HG03045 (cell line): ENCODE measurements around the gene NEDD4L.

ENCODE experiments used
- ATAC-seq: cut with Tn5 transposase; IDR thresholded peaks from one replicate; pipeline ENCODE4 v1.9.1; 2021; ENCODE audit warnings: mild to moderate bottlenecking, moderate library complexity; ENCODE audit not compliant: unreplicated experiment

Gene NEDD4L

GRCh38 chr18:58114766-58115165 lies 70.7 kb downstream of the NEDD4L start:
- no peak for ATAC-seq

GRCh38 chr18:58116818-58117217 lies 72.8 kb downstream of the NEDD4L start:
- no peak for ATAC-seq

GRCh38 chr18:58117786-58118403 lies 73.9 kb downstream of the NEDD4L start:
- no peak for ATAC-seq

GRCh38 chr18:58118536-58118935 lies 74.5 kb downstream of the NEDD4L start:
- ATAC-seq, result no peak

- ATAC-seq, result no peak
Observed at GRCh38 chr18:58119819-58120218, 75.8 kb downstream of the NEDD4L start.

GRCh38 chr18:58124475-58124874 lies 80.4 kb downstream of the NEDD4L start:
- ATAC-seq, result no peak

GRCh38 chr18:58125183-58125582 lies 81.2 kb downstream of the NEDD4L start:
- no peak for ATAC-seq

GRCh38 chr18:58125756-58126155 lies 81.7 kb downstream of the NEDD4L start:
- no peak for ATAC-seq

- ATAC-seq, result no peak
Observed at GRCh38 chr18:58128381-58129374, 84.7 kb downstream of the NEDD4L start.

- ATAC-seq, result no peak
Observed at GRCh38 chr18:58132595-58133261, 88.7 kb downstream of the NEDD4L start.

- ATAC-seq, result no peak
Observed at GRCh38 chr18:58135183-58135641, 91.2 kb downstream of the NEDD4L start.

- peak; percentile 77 for ATAC-seq
Observed at GRCh38 chr18:58135701-58136331, 91.8 kb downstream of the NEDD4L start.

- ATAC-seq, result no peak
Observed at GRCh38 chr18:58136879-58137278, 92.9 kb downstream of the NEDD4L start.

GRCh38 chr18:58139459-58140386 lies 95.7 kb downstream of the NEDD4L start:
- ATAC-seq, result no peak

- ATAC-seq, result no peak
Observed at GRCh38 chr18:58140387-58141325, 96.6 kb downstream of the NEDD4L start.

GRCh38 chr18:58143386-58143785 lies 99.4 kb downstream of the NEDD4L start:
- no peak for ATAC-seq

GRCh38 chr18:58144106-58144505 lies 100.1 kb downstream of the NEDD4L start:
- no peak for ATAC-seq

GRCh38 chr18:58144671-58145285 lies 100.8 kb downstream of the NEDD4L start:
- no peak for ATAC-seq
